Body of pancreas (tissue), 4 donors: Measurements from ENCODE around the gene TARS2. TPM values are rescaled to one million over a fixed set of nuclear protein-coding genes. Genes with fewer than 3 reads are reported as not detected.
A peak's percentile ranks its signal among the peaks of the same experiment; 100 is the strongest.

Experiments used
- ATAC-seq: fragments of 150-250 bp; one replicate; pipeline ENCODE4 v1.9.1; 2016
- DNase-seq, 4 donors: peaks; one replicate each; pipeline ENCODE4 v3.0.0-alpha.2; 2019
- H3K27ac ChIP-seq, 4 donors: fragments of 200-600 bp; sonication (generic); 1 replicate in 3 of 4; 2 replicates in 1 of 4; pipeline versions ENCODE4 v1.5.1 to v1.6.1; 2016 to 2019; ENCODE audit warnings: mild to moderate bottlenecking in 1 of 4, mixed read lengths in 1 of 4, moderate library complexity in 1 of 4
- H3K27me3 ChIP-seq, 2 donors: fragments of 200-600 bp; sonication (generic); one replicate each; pipeline ENCODE4 v1.6.0; 2016; ENCODE audit warnings: mild to moderate bottlenecking in 1 of 2
- H3K36me3 ChIP-seq, 2 donors: fragments of 200-600 bp; sonication (generic); replicated peaks in 1 of 2; 2 replicates each; pipeline ENCODE4 v1.5.1; 2016; ENCODE audit warnings: low read depth in 2 of 2; ENCODE audit not compliant: insufficient read depth in 1 of 2
- H3K4me1 ChIP-seq: fragments of 200-600 bp; sonication (generic); one replicate; pipeline ENCODE4 v1.6.0; 2016
- H3K4me3 ChIP-seq, 2 donors: fragments of 200-600 bp; sonication (generic); 1 replicate in 1 of 2; 2 replicates in 1 of 2; pipeline ENCODE4 v1.5.1; 2016 to 2019
- H3K9me3 ChIP-seq, 3 donors: fragments of 200-600 bp; sonication (generic); 1 replicate in 2 of 3; 2 replicates in 1 of 3; pipeline ENCODE4 v1.5.1; 2016
- CTCF ChIP-seq, 7 experiments: fragments of 450-650 bp in 4 of 7; fragments of 200-600 bp in 3 of 7; sonication (generic) in 3 of 7; IDR thresholded peaks; one replicate each; pipeline ENCODE4 v1.5.1; 2016 to 2019; ENCODE audit warnings: antibody characterized with exemption in 7 of 7
- POLR2A ChIP-seq, 3 donors: fragments of 450-650 bp; IDR thresholded peaks; one replicate each; pipeline ENCODE4 v1.6.1; 2016; ENCODE audit warnings: antibody characterized with exemption in 3 of 3, mild to moderate bottlenecking in 2 of 3
- WGBS, 2 donors: methylation state at CpG; one replicate each; pipeline ENCODE4 v1.1.5; 2017; 5-methylcytosine and 5-hydroxymethylcytosine counted together
- intact Hi-C: fragments of 100-400 bp; cut with DNase I; formaldehyde crosslinking; loops from one replicate; pipeline ENCODE4 v1.15.1; 2023
- total RNA-seq, 2 donors: library from RNA; depleted of rRNA; stranded (reverse); fragments of >200 nt; gene quantifications; one replicate each; pipeline ENCODE4 v1.1.0, GENCODE V29; 2016

Gene TARS2
- total RNA-seq, 2 donors from 2014 or later, result 4.3 to 7.0 TPM

- Histone ChIP-seq H3K9me3 (no peaks in the 10 kb centered on the region), H3K27ac (no peak overlapping the region), H3K36me3 (peaks cover 5 to 9% of the 10 kb centered on the region in 2 donors), H3K27me3 (no peaks in the 10 kb centered on the region), H3K4me1 (no peaks in the 10 kb centered on the region), H3K4me3 (no peak overlapping the region)
- TF ChIP-seq CTCF (IDR thresholded peaks at IDR 0.05), result no peak
- TF ChIP-seq POLR2A (IDR thresholded peaks at IDR 0.05), result no peak
- 92% methylated on average over 10 of the region's 10 CpGs for WGBS, 2 donors
- ATAC-seq (no peak), DNase-seq (no peak)
- intact Hi-C loops, result no loop called here
Measured at GRCh38 chr1:150498342-150498741, 11.1 kb downstream of the TARS2 start.

- H3K4me1 ChIP-seq, result no peaks in the 10 kb centered on the region
- peaks cover 0 to 8% of the 10 kb centered on the region in 2 donors for H3K36me3 ChIP-seq
- H3K4me3 ChIP-seq, result no peak overlapping the region
- intact Hi-C loops, result no loop called here
- ATAC-seq, result no peak
- TF ChIP-seq POLR2A (IDR thresholded peaks at IDR 0.05), result no peak
- TF ChIP-seq CTCF (IDR thresholded peaks at IDR 0.05), result no peak
- no peak for DNase-seq
- no peaks in the 10 kb centered on the region for H3K9me3 ChIP-seq
- no peak overlapping the region for H3K27ac ChIP-seq
- 70 to 81% methylated on average over 3 to 6 of the region's 6 CpGs for WGBS, 2 donors
- H3K27me3 ChIP-seq, result no peaks in the 10 kb centered on the region
Measured at GRCh38 chr1:150505431-150505830, 18.2 kb downstream of the TARS2 start.

GRCh38 chr1:150507912-150508864, 21.0 kb downstream of the TARS2 start, which contains the start of gene ECM1:
ECM1 (plus strand) TSS chr1:150508109; CDS start chr1:150508210, 101 bp downstream.
- peaks cover 6% of the 10 kb centered on the region for H3K4me1 ChIP-seq
- H3K27me3 ChIP-seq, result no peaks in the 10 kb centered on the region
- no peaks in the 10 kb centered on the region for H3K9me3 ChIP-seq
- peak within 1 kb of the TSS in 1 of 4 donors; percentile 34 for H3K27ac ChIP-seq
- DNase-seq, result peak in 1 of 4 donors; percentile 45
- H3K4me3 ChIP-seq, result no peak within 1 kb of the TSS
- WGBS, 2 donors, result 58 to 70% methylated on average over 4 to 7 of the region's 7 CpGs
- TF ChIP-seq CTCF (IDR thresholded peaks at IDR 0.05) (no peak), POLR2A (IDR thresholded peaks at IDR 0.05) (no peak)
- peaks cover 0 to 8% of the 10 kb centered on the region in 2 donors for H3K36me3 ChIP-seq
- peak; percentile 32 for ATAC-seq
- intact Hi-C loops, result no loop called here

DNA sequence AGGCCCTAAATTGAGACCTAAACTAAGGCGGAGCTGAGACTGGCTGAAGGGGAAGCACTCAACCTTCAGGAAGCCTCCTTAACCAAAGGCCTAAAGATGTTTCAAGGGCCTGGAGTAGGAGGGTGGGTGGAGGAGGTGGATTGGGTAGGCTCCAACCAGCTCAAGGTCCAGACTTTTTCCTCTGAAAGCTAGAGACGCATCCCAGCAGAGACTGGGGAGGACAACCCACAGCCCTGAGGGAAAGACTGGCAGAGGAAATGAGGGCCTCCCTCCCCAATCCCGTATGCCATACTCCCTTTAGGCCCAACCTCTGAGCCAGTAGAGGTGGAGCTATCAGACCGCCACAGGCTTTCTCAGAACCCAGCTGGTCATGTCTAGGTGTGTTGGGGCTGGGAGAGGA, 21.8 kb downstream of the TARS2 start:
- DNase-seq, result no peak
- Histone ChIP-seq H3K36me3 (peaks cover 0 to 8% of the 10 kb centered on the region in 2 donors), H3K4me3 (no peak overlapping the region), H3K9me3 (no peaks in the 10 kb centered on the region), H3K27me3 (no peaks in the 10 kb centered on the region), H3K27ac (no peak overlapping the region), H3K4me1 (peaks cover 6% of the 10 kb centered on the region)
- intact Hi-C loops, result no loop called here
- TF ChIP-seq CTCF (IDR thresholded peaks at IDR 0.05) (no peak), POLR2A (IDR thresholded peaks at IDR 0.05) (no peak)
- ATAC-seq, result no peak
- 64 to 76% methylated on average over 4 of the region's 4 CpGs for WGBS, 2 donors
